Ishikawa (cell line): ENCODE measurements around the gene FCN3.

Experiments
- CEBPB ChIP-seq: IDR thresholded peaks from 2 replicates; pipeline ENCODE4 v1.6.1; 2012
- CREB1 ChIP-seq: IDR thresholded peaks from 2 replicates; pipeline ENCODE4 v1.6.1; 2012; ENCODE audit warnings: low read depth
- EGR1 ChIP-seq: IDR thresholded peaks from 2 replicates; pipeline ENCODE4 v1.6.1; 2012
- EP300 ChIP-seq: IDR thresholded peaks from 2 replicates; pipeline ENCODE4 v1.6.1; 2012; ENCODE audit warnings: borderline replicate concordance
- RAD21 ChIP-seq: IDR thresholded peaks from 2 replicates; pipeline ENCODE4 v1.6.1; 2012; ENCODE audit warnings: low read depth
- TAF1 ChIP-seq: IDR thresholded peaks from 2 replicates; pipeline ENCODE4 v1.6.1; 2012; ENCODE audit warnings: low read depth, mild to moderate bottlenecking
- TEAD4 ChIP-seq: IDR thresholded peaks from 2 replicates; pipeline ENCODE4 v1.6.1; 2012
- YY1 ChIP-seq: IDR thresholded peaks from 2 replicates; pipeline ENCODE4 v1.6.1; 2012; ENCODE audit warnings: low read depth
- ZBTB7A ChIP-seq: IDR thresholded peaks from 2 replicates; pipeline ENCODE4 v1.6.1; 2012; ENCODE audit warnings: low read depth
- TF ChIP-seq, protein P1 (sequence below): IDR thresholded peaks from 2 replicates; pipeline ENCODE4 v1.6.1; 2012
- TF ChIP-seq, protein P2 (sequence below): IDR thresholded peaks from 2 replicates; pipeline ENCODE4 v1.6.1; 2012; ENCODE audit warnings: low read depth, mild to moderate bottlenecking

DNA sequence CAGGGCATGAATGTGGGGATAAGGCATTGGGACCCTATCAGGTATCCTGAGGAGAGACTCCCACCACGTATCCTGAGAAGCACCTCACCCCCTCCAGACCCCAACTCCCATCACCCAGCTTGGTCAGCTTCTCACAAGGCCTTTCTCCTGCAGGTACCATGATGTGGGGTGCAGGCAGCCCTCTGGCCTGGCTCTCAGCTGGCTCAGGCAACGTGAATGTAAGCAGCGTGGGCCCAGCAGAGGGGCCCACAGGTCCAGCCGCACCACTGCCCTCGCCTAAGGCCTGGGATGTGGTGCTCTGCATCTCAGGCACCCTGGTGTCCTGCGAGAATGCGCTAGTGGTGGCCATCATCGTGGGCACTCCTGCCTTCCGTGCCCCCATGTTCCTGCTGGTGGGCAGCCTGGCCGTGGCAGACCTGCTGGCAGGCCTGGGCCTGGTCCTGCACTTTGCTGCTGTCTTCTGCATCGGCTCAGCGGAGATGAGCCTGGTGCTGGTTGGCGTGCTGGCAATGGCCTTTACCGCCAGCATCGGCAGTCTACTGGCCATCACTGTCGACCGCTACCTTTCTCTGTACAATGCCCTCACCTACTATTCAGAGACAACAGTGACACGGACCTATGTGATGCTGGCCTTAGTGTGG, 19.1 kb upstream of the FCN3 start:
- no peak for TF ChIP-seq RAD21
- TF ChIP-seq EP300 = no peak
- no peak for TF ChIP-seq TAF1
- TF ChIP-seq, protein P1, sequence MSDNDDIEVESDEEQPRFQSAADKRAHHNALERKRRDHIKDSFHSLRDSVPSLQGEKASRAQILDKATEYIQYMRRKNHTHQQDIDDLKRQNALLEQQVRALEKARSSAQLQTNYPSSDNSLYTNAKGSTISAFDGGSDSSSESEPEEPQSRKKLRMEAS = no peak
- TF ChIP-seq CEBPB = no peak
- TF ChIP-seq, protein P2, sequence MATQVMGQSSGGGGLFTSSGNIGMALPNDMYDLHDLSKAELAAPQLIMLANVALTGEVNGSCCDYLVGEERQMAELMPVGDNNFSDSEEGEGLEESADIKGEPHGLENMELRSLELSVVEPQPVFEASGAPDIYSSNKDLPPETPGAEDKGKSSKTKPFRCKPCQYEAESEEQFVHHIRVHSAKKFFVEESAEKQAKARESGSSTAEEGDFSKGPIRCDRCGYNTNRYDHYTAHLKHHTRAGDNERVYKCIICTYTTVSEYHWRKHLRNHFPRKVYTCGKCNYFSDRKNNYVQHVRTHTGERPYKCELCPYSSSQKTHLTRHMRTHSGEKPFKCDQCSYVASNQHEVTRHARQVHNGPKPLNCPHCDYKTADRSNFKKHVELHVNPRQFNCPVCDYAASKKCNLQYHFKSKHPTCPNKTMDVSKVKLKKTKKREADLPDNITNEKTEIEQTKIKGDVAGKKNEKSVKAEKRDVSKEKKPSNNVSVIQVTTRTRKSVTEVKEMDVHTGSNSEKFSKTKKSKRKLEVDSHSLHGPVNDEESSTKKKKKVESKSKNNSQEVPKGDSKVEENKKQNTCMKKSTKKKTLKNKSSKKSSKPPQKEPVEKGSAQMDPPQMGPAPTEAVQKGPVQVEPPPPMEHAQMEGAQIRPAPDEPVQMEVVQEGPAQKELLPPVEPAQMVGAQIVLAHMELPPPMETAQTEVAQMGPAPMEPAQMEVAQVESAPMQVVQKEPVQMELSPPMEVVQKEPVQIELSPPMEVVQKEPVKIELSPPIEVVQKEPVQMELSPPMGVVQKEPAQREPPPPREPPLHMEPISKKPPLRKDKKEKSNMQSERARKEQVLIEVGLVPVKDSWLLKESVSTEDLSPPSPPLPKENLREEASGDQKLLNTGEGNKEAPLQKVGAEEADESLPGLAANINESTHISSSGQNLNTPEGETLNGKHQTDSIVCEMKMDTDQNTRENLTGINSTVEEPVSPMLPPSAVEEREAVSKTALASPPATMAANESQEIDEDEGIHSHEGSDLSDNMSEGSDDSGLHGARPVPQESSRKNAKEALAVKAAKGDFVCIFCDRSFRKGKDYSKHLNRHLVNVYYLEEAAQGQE = no peak
- TF ChIP-seq YY1 = no peak
- no peak for TF ChIP-seq ZBTB7A
- TF ChIP-seq TEAD4 = no peak
- TF ChIP-seq CREB1 = no peak
- no peak for TF ChIP-seq EGR1
